Measurements from ENCODE around the gene UBE2J2.
"Not testable (repeated sequence)": the region's sequence is repeated elsewhere in the genome, so short reads cannot be mapped to it uniquely, and the experiment has no call there.

UBE2J2 gene

GRCh38 chr1:1273512-1274298, at the start of gene UBE2J2:
UBE2J2 (minus strand) TSS chr1:1273854; CDS start chr1:1267992, 5,862 bp downstream.
- peak; percentile 81 for DNase-seq (ENCODE audit: low read depth)

DNA sequence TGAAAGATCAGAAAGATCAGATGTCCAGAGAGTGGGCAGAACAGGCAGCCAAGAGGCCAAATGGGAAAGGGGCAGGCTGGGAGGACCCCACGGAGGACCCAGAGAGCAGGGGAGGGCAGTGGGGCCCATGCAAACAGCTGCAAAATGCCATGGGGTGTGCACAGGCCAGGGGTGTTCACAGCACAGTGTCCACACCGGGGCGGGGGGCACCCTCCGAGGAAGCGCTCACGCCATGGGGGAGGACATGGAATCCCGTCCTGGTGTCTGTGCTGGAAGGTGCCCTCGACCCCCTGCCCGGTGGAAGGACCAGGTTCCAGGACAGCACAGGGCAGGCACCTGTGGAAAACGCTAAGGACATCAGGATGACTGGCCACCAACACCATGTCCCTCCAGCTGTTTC, 49.3 kb upstream of the UBE2J2 start:
- DNase-seq (ENCODE audit: low read depth): no peak

DNA sequence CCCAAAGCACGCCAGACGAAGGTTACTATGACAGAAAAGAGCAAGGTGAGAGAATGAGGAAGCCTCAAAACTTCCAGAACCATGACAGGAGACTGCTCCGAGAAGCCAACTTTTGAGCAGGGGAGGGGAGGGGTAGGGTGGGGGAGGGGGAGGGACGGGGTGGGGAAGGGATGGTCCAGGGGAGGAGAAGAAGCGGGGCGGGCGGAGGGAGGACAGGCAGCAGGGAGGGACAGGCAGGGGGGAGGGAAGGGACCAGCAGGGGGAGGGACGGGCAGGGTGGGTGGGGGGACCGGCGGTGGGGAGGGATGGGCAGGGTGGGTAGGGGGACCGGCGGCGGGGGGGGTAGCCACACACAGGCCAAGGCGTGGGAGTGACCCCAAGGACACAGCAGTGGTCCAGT, 48.8 kb upstream of the UBE2J2 start:
- no peak for DNase-seq (ENCODE audit: low read depth)

DNA sequence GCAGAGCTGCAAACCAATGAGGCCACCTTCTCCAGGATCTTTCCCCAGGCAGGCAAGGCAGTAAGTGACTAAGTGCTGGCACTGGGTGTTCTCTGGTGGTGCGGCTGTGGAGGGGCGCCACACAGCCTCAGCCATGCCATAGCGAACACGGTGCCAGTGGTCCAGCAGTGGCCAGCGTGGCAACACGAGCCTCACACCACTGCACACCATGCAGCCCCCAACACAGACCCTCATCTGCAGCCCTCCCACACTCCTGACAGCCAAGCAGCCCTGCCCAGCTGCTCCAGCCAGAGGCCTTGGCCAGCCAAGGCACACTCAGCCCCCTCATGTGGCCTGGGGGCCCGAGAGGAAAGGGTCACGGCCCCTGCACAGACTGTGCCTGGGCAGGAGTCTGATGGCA, 47.8 kb upstream of the UBE2J2 start:
- no peak for DNase-seq (ENCODE audit: low read depth)

DNA sequence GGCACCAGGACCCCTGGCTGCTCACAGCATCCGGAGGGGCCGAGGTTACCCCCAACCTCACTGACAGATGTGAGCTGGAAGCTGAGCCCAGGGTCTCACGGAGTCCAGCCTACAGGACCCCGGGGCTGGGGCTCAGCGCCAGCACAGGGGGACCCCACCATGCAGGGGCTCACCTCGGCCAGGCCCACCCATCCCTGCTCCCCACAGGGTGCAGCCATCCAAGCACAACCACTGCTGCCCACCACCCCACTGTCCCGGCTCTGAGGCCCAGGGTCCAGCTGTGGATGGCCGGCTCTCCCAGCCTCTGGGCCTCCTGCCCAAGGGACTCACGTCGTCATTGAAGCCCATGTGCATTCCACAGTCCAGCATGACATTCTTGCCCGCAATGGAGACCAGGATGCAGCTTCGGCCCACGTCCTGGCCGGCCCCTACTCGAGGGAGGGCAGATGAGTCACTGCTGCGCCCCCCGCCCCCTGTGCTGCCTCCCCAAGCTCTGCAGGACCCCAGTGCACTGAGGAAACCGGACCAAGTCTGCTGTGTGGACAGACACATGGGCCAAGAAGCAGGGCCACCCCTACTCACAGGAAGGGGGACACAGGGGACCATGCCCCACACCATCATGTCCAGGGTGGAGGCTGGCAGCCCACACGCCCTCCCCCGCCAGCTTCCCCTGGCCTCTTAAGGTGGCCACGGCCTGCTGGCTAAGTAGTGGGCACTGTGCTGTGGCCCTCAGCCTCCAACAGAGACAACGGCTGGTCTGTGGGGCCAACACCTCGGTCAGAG, 47.2 kb upstream of the UBE2J2 start:
- DNase-seq (ENCODE audit: low read depth): no peak

DNA sequence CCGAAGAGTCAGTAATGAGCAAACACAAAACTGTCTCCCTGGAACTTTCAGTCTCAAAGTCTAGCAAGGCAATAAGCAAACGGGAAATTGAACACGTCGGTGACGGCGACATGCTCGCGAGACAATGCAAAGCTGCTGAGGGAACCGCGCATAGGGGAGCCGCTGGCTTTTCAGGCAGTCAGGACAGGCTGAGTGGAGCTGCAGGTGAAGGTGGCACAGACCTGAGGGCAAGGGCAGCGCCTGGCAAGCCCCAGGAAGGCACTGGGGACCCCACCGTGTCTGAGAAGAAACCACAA, 45.9 kb upstream of the UBE2J2 start:
- no peak for DNase-seq (ENCODE audit: low read depth)

DNA sequence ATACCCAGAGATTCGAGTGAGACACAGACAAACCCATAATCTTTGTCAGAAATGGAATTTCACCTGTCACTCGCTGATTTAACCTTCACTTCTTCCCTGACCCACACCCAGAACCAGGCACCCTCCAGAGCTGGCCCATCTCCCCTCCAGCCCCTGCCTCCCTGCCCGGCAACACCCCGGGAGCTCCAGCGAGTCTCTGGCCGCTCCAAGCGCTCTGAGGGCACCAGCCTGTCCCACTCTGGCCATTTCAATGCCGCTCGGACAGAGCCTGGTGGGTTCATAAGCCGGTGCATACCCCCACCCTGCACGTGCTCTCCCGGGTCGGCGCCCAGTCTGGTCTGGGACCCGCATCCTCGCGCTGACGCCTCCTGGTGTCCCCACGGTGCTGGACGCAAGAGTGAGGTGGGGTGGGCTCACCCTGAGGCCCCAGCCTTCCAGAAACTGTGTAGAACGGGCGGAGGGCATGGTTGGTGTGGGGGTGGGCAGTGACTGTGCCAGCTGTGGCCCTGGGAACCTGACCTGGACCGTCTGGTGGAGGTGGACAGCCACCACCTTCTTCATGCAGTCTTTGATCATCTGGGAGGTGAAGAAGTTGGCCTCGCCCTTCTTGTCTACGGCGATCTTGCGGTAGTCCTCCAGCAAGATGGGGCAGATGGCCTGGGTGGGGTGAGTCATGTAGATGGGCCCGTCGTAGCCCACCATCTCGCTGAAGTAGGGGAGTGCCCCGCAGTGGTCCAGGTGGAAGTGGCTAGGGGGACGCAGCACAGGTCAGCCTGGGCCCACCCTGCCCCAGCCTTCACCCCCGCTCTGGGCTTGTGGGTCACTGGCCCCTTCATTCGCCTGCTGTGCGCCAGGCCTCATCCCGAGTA, 45.4 kb upstream of the UBE2J2 start:
- no peak for DNase-seq (ENCODE audit: low read depth)

DNA sequence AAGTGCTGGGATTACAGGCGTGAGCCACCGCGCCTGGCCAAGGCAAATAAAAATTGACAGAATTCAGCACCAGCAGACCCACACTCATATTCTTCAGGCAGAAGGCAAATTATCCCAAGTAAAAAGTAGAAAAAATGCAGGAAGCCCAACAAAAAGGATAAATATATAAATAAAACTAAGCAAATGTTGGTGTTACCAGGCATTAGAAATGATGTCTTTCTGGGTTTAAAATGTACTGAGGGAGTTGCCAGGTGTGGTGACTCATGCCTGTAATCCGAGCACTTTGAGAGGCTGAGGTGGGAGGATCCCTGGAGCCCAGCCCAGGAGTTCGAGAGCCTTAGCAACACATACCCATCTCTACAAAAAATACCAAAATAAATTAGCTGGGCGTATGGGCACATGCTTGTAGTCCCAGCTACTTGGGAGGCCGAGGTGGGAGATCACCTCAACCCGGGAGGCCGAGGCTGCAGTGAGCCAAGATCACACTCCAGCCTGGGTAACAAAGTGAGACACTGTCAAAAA, 44.5 kb upstream of the UBE2J2 start:
- no peak for DNase-seq (ENCODE audit: low read depth)

DNA sequence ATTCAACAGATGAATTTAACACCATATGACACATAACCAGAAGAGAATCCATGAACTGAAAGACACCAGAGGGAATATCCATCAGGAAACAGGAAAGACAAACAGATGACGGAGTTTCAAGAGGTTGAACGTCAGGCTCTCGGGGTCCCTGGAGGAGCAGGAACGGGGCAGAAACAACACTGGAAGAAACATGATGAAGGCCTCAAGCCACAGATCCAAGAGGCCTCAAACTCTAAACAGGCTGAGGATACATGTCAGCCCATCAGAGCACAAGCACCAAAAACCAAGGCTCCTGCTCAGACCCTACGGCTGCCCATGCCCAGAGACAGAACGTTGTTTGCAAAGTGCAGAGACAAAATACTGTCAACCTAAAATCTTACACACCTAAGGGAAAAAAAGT, 43.8 kb upstream of the UBE2J2 start:
- DNase-seq (ENCODE audit: low read depth): no peak

- not testable (repeated sequence) for DNase-seq (ENCODE audit: low read depth)
These were observed 42.5 kb upstream of the UBE2J2 start for GRCh38 chr1:1316199-1316598.

DNA sequence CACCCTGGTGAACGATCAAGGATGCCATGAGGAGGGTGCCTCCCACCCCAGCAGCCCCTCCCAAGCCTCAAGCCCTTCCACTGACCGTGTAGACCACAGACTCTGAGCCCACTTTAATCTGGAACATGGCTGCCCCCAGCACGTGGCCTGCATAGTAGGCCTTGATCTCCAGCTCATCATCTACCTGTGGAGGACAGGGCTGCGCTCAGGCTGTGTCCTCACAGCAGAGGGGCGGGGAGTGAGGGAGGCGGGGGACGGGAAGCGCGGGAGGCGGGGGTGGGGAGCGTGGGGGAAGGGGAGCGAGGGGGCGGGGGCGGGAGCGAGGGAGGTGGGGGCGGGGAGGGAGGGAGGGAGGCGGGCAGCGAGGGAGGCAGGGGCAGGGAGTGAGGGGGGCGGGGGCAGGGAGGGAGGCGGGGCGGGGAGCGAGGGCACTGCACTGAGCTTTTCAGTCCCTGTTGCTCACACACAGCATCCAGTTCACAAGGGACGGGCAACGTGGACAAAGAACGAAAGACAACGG, 41.8 kb upstream of the UBE2J2 start:
- no peak for DNase-seq (ENCODE audit: low read depth)

DNA sequence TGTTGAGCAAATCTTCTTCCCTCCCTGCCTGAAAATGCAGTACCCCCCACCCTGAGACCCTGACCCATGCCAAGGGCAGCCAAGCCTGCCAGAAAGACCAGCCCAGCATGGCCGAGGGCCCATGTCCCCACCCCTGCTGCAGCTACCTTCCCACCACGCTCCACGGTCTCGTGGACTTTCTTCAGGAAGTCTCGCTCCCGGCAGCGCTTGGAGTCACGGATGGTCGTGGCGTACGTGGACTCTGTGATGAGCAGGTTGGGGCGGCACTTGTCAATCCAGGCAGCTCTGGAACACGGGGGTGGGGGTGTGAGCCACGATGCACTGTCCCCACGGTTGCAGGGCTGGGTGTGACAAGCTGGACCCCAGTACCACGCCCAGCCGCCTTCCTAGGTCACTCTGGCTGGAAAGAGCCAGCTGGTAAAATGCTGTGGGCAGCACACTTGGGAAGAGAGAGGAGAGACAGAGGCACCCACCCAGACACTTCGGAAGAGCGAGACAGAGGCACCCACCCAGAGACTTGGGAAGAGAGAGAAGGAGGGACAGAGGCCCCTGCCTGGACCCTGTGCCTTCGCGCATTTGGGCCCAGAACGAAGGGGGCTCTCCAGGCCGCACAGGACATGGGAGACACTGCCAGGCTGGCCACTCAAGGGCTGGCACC, 41.2 kb upstream of the UBE2J2 start:
- DNase-seq (ENCODE audit: low read depth): no peak

DNA sequence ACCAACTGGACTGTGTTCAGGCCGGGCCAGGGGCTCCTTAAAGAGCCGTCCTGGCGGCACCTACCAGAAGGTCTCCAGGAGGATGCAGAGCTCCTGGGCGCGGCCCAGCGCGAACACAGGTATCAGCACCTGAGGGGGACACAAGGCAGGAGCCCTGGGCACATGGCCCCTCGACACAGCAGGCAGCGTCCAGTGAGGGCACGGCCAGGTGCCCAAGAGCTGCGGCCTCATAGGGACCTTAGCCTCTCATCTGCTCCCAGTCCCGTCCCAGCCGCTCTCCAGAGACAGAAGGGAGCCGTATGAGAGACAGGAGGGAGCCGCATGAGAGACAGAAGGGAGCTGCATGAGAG, 40.6 kb upstream of the UBE2J2 start:
- no peak for DNase-seq (ENCODE audit: low read depth)

- DNase-seq (ENCODE audit: low read depth): no peak
These were observed 40.0 kb upstream of the UBE2J2 start for GRCh38 chr1:1313500-1314236.

- DNase-seq (ENCODE audit: low read depth): no peak
These were observed 39.0 kb upstream of the UBE2J2 start for GRCh38 chr1:1312450-1313314.

GRCh38 chr1:1311107-1312104, 37.8 kb upstream of the UBE2J2 start:
- no peak for DNase-seq (ENCODE audit: low read depth)

GRCh38 chr1:1310476-1311053, 36.9 kb upstream of the UBE2J2 start:
- no peak for DNase-seq (ENCODE audit: low read depth)

GRCh38 chr1:1310109-1310385, 36.4 kb upstream of the UBE2J2 start:
- no peak for DNase-seq (ENCODE audit: low read depth)

Measured in stimulated activated CD8-positive, alpha-beta memory T cell treated with anti-CD3 and anti-CD28 coated beads, Interleukin-15, amount 100 ng/mL, for 1 hour (primary cell).